ENCODE measurements around the gene GADD45B. TPM values are rescaled to one million over a fixed set of nuclear protein-coding genes. Genes with fewer than 3 reads are reported as not detected.

The GADD45B gene
- total RNA-seq, 1 experiment from 2014 or later = 16.4 TPM

DNA sequence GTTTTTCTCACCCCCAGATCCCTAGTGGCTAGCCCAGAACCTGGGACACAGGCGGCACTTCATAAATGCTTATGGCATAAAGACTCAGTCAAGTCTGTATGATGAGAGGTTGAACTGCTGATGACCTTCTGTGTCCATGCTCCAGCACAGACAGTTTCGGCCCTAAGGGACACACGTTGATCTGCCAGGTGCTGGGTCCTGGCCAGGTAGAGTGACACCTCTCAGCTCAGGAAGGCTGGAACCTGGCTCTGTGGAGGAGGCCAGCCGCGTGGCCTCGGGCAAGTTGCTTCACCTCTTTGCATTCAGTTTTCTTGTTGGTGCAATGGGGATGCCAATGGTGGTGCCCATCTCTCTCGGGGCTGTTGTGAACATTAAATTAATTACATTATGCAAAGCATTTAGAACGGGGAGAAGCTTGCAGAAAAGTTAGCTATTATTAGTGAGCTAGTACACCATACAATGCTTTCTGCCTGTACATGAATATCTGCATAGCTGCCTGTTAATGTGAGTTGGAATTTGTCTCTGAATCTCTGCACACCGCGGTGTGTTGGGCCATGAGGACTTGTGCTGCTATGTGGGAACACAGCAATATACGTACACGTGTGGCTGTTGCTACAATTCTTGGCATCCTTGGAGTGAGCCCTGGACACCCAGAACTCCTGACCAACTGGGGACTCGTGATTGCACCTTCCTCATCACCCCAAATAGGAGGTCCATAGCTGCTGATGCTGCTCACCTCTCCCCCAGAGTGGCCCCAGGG lies 8.4 kb downstream of the GADD45B start:
- Histone ChIP-seq H3K27ac (ENCODE audit: low read depth, low read length, poor library complexity, severe bottlenecking) (no peak overlapping the region), H3K36me3 (ENCODE audit: insufficient read depth, low read length, poor library complexity, severe bottlenecking) (no peaks in the 10 kb centered on the region), H3K4me1 (ENCODE audit: insufficient read depth, low read length, poor library complexity, severe bottlenecking) (peaks cover 2% of the 10 kb centered on the region), H3K4me3 (ENCODE audit: low read depth, low read length, poor library complexity, severe bottlenecking) (no peak overlapping the region), H3K27me3 (replicated peaks; ENCODE audit: insufficient read depth, low read depth, low read length, poor library complexity) (peaks cover under 1% of the 10 kb centered on the region), H3K9me3 (ENCODE audit: low read depth, low read length, poor library complexity, severe bottlenecking) (peaks cover 6% of the 10 kb centered on the region)
- ChIA-PET CTCF (no interaction called here), POLR2A (ENCODE audit: low non-redundant PET) (interaction anchor here (0.5 to 1.0 kb wide), 3 partner anchors 9 to 431 kb away, joined by 6 to 17 read pairs (median 7); partner anchors contain the start of gene GADD45B)
- intact Hi-C loops (cut with micrococcal nuclease; ENCODE audit: unreplicated experiment) = no loop called here
- no TSS peak for BruUV-seq (replicated peaks)
- DNase-seq (ENCODE audit: low spot score) = no peak
- TF ChIP-seq CTCF (conservative IDR thresholded peaks at IDR 0.05; ENCODE audit: low read depth, low read length) = no peak
- TF ChIP-seq EZH2 (IDR thresholded peaks at IDR 0.05; ENCODE audit: borderline replicate concordance, low read depth, low read length, poor library complexity, severe bottlenecking) = no peak

- Histone ChIP-seq H3K27me3 (replicated peaks; ENCODE audit: insufficient read depth, low read depth, low read length, poor library complexity) (peaks cover 5% of the 10 kb centered on the region), H3K27ac (ENCODE audit: low read depth, low read length, poor library complexity, severe bottlenecking) (no peak overlapping the region), H3K9me3 (ENCODE audit: low read depth, low read length, poor library complexity, severe bottlenecking) (peaks cover 6% of the 10 kb centered on the region), H3K4me1 (ENCODE audit: insufficient read depth, low read length, poor library complexity, severe bottlenecking) (peaks cover 2% of the 10 kb centered on the region), H3K36me3 (ENCODE audit: insufficient read depth, low read length, poor library complexity, severe bottlenecking) (no peaks in the 10 kb centered on the region), H3K4me3 (ENCODE audit: low read depth, low read length, poor library complexity, severe bottlenecking) (no peak overlapping the region)
- no peak for TF ChIP-seq CTCF (conservative IDR thresholded peaks at IDR 0.05; ENCODE audit: low read depth, low read length)
- no peak for TF ChIP-seq EZH2 (IDR thresholded peaks at IDR 0.05; ENCODE audit: borderline replicate concordance, low read depth, low read length, poor library complexity, severe bottlenecking)
- no TSS peak for BruUV-seq (replicated peaks)
- POLR2A ChIA-PET (ENCODE audit: low non-redundant PET) = no interaction called here
- CTCF ChIA-PET = no interaction called here
- DNase-seq (ENCODE audit: low spot score) = no peak
- intact Hi-C loops (cut with micrococcal nuclease; ENCODE audit: unreplicated experiment) = no loop called here
Observed at GRCh38 chr19:2485428-2485827, 9.5 kb downstream of the GADD45B start.

DNA sequence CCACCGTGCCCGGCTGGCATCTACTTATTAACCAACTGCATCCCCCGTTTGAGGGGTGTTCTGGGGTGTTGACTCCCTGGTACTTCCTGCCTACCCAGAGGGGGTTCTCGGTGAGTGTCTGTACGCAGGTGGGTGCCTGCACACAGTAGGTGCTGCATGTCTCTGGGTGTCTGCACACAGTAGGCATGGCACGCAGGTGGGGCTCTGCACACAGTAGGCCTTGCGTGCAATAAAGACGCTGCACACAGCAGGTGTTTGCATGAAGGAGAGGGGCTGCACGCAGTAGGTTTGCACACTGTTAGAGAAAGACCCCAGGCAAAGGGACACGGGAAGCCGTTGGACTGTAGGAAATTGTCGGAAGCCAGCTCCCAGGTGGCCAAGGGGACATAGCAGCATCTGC lies 11.2 kb downstream of the GADD45B start:
- CTCF ChIA-PET = no interaction called here
- BruUV-seq (replicated peaks) = no TSS peak
- intact Hi-C loops (cut with micrococcal nuclease; ENCODE audit: unreplicated experiment) = no loop called here

More for the DNA sequence above, 11.2 kb downstream of the GADD45B start:
- peaks cover 5% of the 10 kb centered on the region for H3K27me3 ChIP-seq (replicated peaks; ENCODE audit: insufficient read depth, low read depth, low read length, poor library complexity)
- peaks cover 6% of the 10 kb centered on the region for H3K9me3 ChIP-seq (ENCODE audit: low read depth, low read length, poor library complexity, severe bottlenecking)
- H3K4me3 ChIP-seq (ENCODE audit: low read depth, low read length, poor library complexity, severe bottlenecking) = no peak overlapping the region
- H3K27ac ChIP-seq (ENCODE audit: low read depth, low read length, poor library complexity, severe bottlenecking) = no peak overlapping the region
- H3K36me3 ChIP-seq (ENCODE audit: insufficient read depth, low read length, poor library complexity, severe bottlenecking) = no peaks in the 10 kb centered on the region
- DNase-seq (ENCODE audit: low spot score) = no peak
- POLR2A ChIA-PET (ENCODE audit: low non-redundant PET) = no interaction called here
- peaks cover 2% of the 10 kb centered on the region for H3K4me1 ChIP-seq (ENCODE audit: insufficient read depth, low read length, poor library complexity, severe bottlenecking)
- TF ChIP-seq EZH2 (IDR thresholded peaks at IDR 0.05; ENCODE audit: borderline replicate concordance, low read depth, low read length, poor library complexity, severe bottlenecking) (no peak), CTCF (conservative IDR thresholded peaks at IDR 0.05; ENCODE audit: low read depth, low read length) (no peak)

Measured in A673 (cell line).